DND-41 (cell line): ENCODE results near the gene PRR19.

Experiments used
- ATAC-seq: fragments of 200-7000 bp; cut with Tn5 transposase; 3 replicates; pipeline ENCODE4 v1.9.1; 2021; ENCODE audit warnings: low read depth; ENCODE audit not compliant: insufficient read depth
- DNase-seq: peaks from one replicate; pipeline ENCODE4 v3.0.0-alpha.2; 2020
- H2AFZ ChIP-seq: 2 replicates; pipeline ENCODE4 v1.6.0; 2012; ENCODE audit warnings: low read depth, low read length
- H3K27ac ChIP-seq: 2 replicates; pipeline ENCODE4 v1.5.1; 2012; ENCODE audit warnings: low read length, inconsistent platforms
- H3K27me3 ChIP-seq: fragments of 200-600 bp; sonication (generic); 2 replicates; pipeline ENCODE4 v1.6.0; 2012; ENCODE audit warnings: low read length, mild to moderate bottlenecking, inconsistent platforms; ENCODE audit not compliant: insufficient read depth, poor library complexity
- H3K36me3 ChIP-seq: 2 replicates; pipeline ENCODE4 v1.5.1; 2012; ENCODE audit warnings: low read length, inconsistent platforms; ENCODE audit not compliant: insufficient read depth
- H3K4me1 ChIP-seq: 2 replicates; pipeline ENCODE4 v1.5.1; 2012; ENCODE audit warnings: mild to moderate bottlenecking, low read length; ENCODE audit not compliant: insufficient read depth
- H3K4me2 ChIP-seq: 2 replicates; pipeline ENCODE4 v1.6.0; 2012; ENCODE audit warnings: mild to moderate bottlenecking, moderate library complexity, low read length, inconsistent platforms; ENCODE audit not compliant: insufficient read depth
- H3K4me3 ChIP-seq, 2 experiments: fragments of 200-600 bp in 1 of 2; shearing (Covaris generic) in 1 of 2; 2 replicates each; pipeline ENCODE4 v1.5.1; 2012 to 2016; ENCODE audit warnings: inconsistent platforms in 2 of 2, low read length in 2 of 2, mild to moderate bottlenecking in 2 of 2, low read depth in 1 of 2, moderate library complexity in 1 of 2
- H3K79me2 ChIP-seq: 2 replicates; pipeline ENCODE4 v1.6.0; 2012; ENCODE audit warnings: low read length, inconsistent platforms; ENCODE audit not compliant: insufficient read depth
- H3K9ac ChIP-seq: 2 replicates; pipeline ENCODE4 v1.6.0; 2012; ENCODE audit warnings: low read depth, mild to moderate bottlenecking, inconsistent platforms, low read length, moderate library complexity
- H3K9me3 ChIP-seq: 2 replicates; pipeline ENCODE4 v1.5.1; 2012; ENCODE audit warnings: low read length, moderate library complexity, mild to moderate bottlenecking, inconsistent platforms; ENCODE audit not compliant: insufficient read depth, severe bottlenecking
- H4K20me1 ChIP-seq: 2 replicates; pipeline ENCODE4 v1.6.0; 2012; ENCODE audit warnings: low read length; ENCODE audit not compliant: insufficient read depth
- CTCF ChIP-seq: IDR thresholded peaks from 2 replicates; pipeline ENCODE4 v1.5.1; 2012; ENCODE audit warnings: borderline replicate concordance, low read length, moderate library complexity, mild to moderate bottlenecking; ENCODE audit not compliant: poor library complexity, severe bottlenecking; ENCODE audit errors: extremely low read depth
- EZH2 ChIP-seq: IDR thresholded peaks from 3 replicates; pipeline ENCODE4 v1.6.1; 2012; ENCODE audit warnings: borderline replicate concordance, low read depth, mild to moderate bottlenecking, moderate library complexity, low read length, inconsistent platforms; ENCODE audit not compliant: severe bottlenecking

Gene PRR19

GRCh38 chr19:42325308-42325895, 23.5 kb downstream of the PRR19 start, which contains the start of gene MEGF8:
Gene MEGF8 (plus strand): TSS chr19:42325635. CDS start chr19:42326244, 609 bp downstream.
- no peaks in the 10 kb centered on the region for H3K27me3 ChIP-seq

GRCh38 chr19:42325896-42326771, 24.2 kb downstream of the PRR19 start:
- H4K20me1 ChIP-seq = peaks cover 15% of the 10 kb centered on the region; the same call in 1 of the 2 replicates
- peak; percentile 14 for ATAC-seq
- H3K27ac ChIP-seq = peak overlapping the region; percentile 82
- peaks cover 29% of the 10 kb centered on the region for H3K79me2 ChIP-seq
- H3K36me3 ChIP-seq = no peaks in the 10 kb centered on the region
- no peaks in the 10 kb centered on the region for H3K27me3 ChIP-seq
- peak overlapping the region; percentile 87 for H2AFZ ChIP-seq
- peak overlapping the region; percentile 97 for H3K4me2 ChIP-seq
- H3K4me3 ChIP-seq = peak overlapping the region; percentile 98 to 99
- DNase-seq = peak; percentile 43
- H3K4me1 ChIP-seq = peaks cover 37% of the 10 kb centered on the region
- H3K9ac ChIP-seq = peak overlapping the region; percentile 89
- no peaks in the 10 kb centered on the region for H3K9me3 ChIP-seq
- TF ChIP-seq EZH2 (no peak), CTCF (peak; percentile 49)

More at GRCh38 chr19:42325308-42325895, 23.5 kb downstream of the PRR19 start, which contains the start of gene MEGF8:
- TF ChIP-seq CTCF = peak; percentile 99
- no peak for TF ChIP-seq EZH2
- ATAC-seq (peak; percentile 95), DNase-seq (peak; percentile 99)
- Histone ChIP-seq H4K20me1 (peaks cover 9% of the 10 kb centered on the region; the same call in 1 of the 2 replicates), H3K36me3 (no peaks in the 10 kb centered on the region), H3K4me3 (peak within 1 kb of the TSS; percentile 98 to 99), H3K9ac (peak within 1 kb of the TSS; percentile 89), H3K79me2 (peaks cover 28% of the 10 kb centered on the region), H3K27ac (peak within 1 kb of the TSS; percentile 82), H3K4me1 (peaks cover 37% of the 10 kb centered on the region), H3K4me2 (peak within 1 kb of the TSS; percentile 97), H3K9me3 (no peaks in the 10 kb centered on the region), H2AFZ (peak within 1 kb of the TSS; percentile 87)

GRCh38 chr19:42326969-42327368, 25.0 kb downstream of the PRR19 start:
- no peak overlapping the region for H2AFZ ChIP-seq
- DNase-seq (no peak), ATAC-seq (no peak)
- no peaks in the 10 kb centered on the region for H3K36me3 ChIP-seq
- H4K20me1 ChIP-seq = peaks cover 18% of the 10 kb centered on the region; the same call in 1 of the 2 replicates
- peak overlapping the region; percentile 89; the same call in 1 of the 2 replicates for H3K9ac ChIP-seq
- no peaks in the 10 kb centered on the region for H3K9me3 ChIP-seq
- no peaks in the 10 kb centered on the region for H3K27me3 ChIP-seq
- peaks cover 37% of the 10 kb centered on the region for H3K4me1 ChIP-seq
- H3K27ac ChIP-seq = no peak overlapping the region
- peak overlapping the region; percentile 97 for H3K4me2 ChIP-seq
- peaks cover 32% of the 10 kb centered on the region for H3K79me2 ChIP-seq
- peak overlapping the region in 1 of 2 experiments; percentile 99; a peak in 2 of 4 replicates for H3K4me3 ChIP-seq
- TF ChIP-seq CTCF = no peak
- TF ChIP-seq EZH2 = no peak
